IMR-90 (cell line): ENCODE measurements around the gene FAHD2A. TPM values are rescaled to one million over a fixed set of nuclear protein-coding genes. Genes with fewer than 3 reads are reported as not detected.

Source experiments
- ATAC-seq: fragments of 200-7000 bp; cut with Tn5 transposase; 2 replicates; pipeline ENCODE4 v1.9.1; 2020; ENCODE audit warnings: low read depth, mild to moderate bottlenecking, moderate library complexity
- BruUV-seq: library from RNA; stranded (reverse); fragments of 400-500 nt; replicated peaks from 2 replicates; lab custom pipeline; 2021; lab: Mats Ljungman, UMichigan
- CTCF ChIA-PET: fragments of 300-600 bp; formaldehyde crosslinking; extraction: SDS; loops from one replicate; lab custom pipeline; 2021; ENCODE audit warnings: antibody characterized with exemption; lab: Yijun Ruan, JAX
- POLR2A ChIA-PET: fragments of 300-600 bp; sonication (Branson Sonifier 250); formaldehyde crosslinking; loops from one replicate; lab custom pipeline; 2022; ENCODE audit warnings: antibody characterized with exemption; ENCODE audit not compliant: unreplicated experiment; lab: Charles Lee
- DNase-seq: peaks from one replicate; pipeline ENCODE4 v3.0.0; 2013
- H2AFZ ChIP-seq: replicated peaks from 2 replicates; pipeline ENCODE3; 2013; ENCODE audit warnings: low read length, mild to moderate bottlenecking; ENCODE audit not compliant: poor library complexity
- H2AK5ac ChIP-seq: 2 replicates; pipeline ENCODE4 v1.6.1; 2013; ENCODE audit warnings: low read depth, low read length, inconsistent platforms
- H2AK9ac ChIP-seq: replicated peaks from 2 replicates; pipeline ENCODE3; 2013; ENCODE audit warnings: mild to moderate bottlenecking, low read depth, low read length, moderate library complexity; ENCODE audit not compliant: poor library complexity
- H2BK120ac ChIP-seq: 2 replicates; pipeline ENCODE4 v1.6.1; 2013; ENCODE audit warnings: low read depth, low read length, inconsistent platforms
- H2BK15ac ChIP-seq: 3 replicates; pipeline ENCODE4 v1.6.1; 2013; ENCODE audit warnings: low read depth, low read length, inconsistent platforms
- H2BK20ac ChIP-seq: 2 replicates; pipeline ENCODE4 v1.6.1; 2013; ENCODE audit warnings: low read depth, mild to moderate bottlenecking, inconsistent platforms, low read length, moderate library complexity
- H2BK5ac ChIP-seq: 2 replicates; pipeline ENCODE4 v1.6.1; 2013; ENCODE audit warnings: mild to moderate bottlenecking, low read depth, low read length, inconsistent platforms; ENCODE audit not compliant: poor library complexity, severe bottlenecking
- H3K14ac ChIP-seq: replicated peaks from 2 replicates; pipeline ENCODE4 v1.6.1; 2013; ENCODE audit warnings: low read depth, low read length, inconsistent platforms
- H3K18ac ChIP-seq: 2 replicates; pipeline ENCODE4 v1.6.1; 2013; ENCODE audit warnings: low read depth, low read length, control low read depth
- H3K23ac ChIP-seq: 2 replicates; pipeline ENCODE4 v1.6.1; 2013; ENCODE audit warnings: low read depth, low read length, inconsistent platforms
- H3K27ac ChIP-seq: 2 replicates; pipeline ENCODE4 v1.5.1; 2013; ENCODE audit warnings: mild to moderate bottlenecking, control low read depth, low read length; ENCODE audit not compliant: insufficient read depth
- H3K27me3 ChIP-seq: 2 replicates; pipeline ENCODE4 v1.6.1; 2013; ENCODE audit warnings: low read length; ENCODE audit not compliant: control insufficient read depth, insufficient read depth
- H3K36me3 ChIP-seq: 2 replicates; pipeline ENCODE4 v1.6.1; 2013; ENCODE audit warnings: low read length, mixed read lengths; ENCODE audit not compliant: control insufficient read depth, insufficient read depth
- H3K4ac ChIP-seq: 2 replicates; pipeline ENCODE4 v1.6.1; 2013; ENCODE audit warnings: low read depth, low read length, inconsistent platforms
- H3K4me1 ChIP-seq: 2 replicates; pipeline ENCODE4 v1.6.1; 2013; ENCODE audit warnings: low read length, mixed read lengths; ENCODE audit not compliant: control insufficient read depth, insufficient read depth
- H3K4me2 ChIP-seq: 2 replicates; pipeline ENCODE4 v1.6.1; 2013; ENCODE audit warnings: low read depth, mild to moderate bottlenecking, control low read depth, low read length, moderate library complexity
- H3K4me3 ChIP-seq: 2 replicates; pipeline ENCODE4 v1.5.1; 2013; ENCODE audit warnings: low read depth, mild to moderate bottlenecking, control low read depth, low read length, moderate library complexity; ENCODE audit not compliant: insufficient read depth
- H3K56ac ChIP-seq: 2 replicates; pipeline ENCODE4 v1.6.1; 2013; ENCODE audit warnings: low read length, inconsistent platforms; ENCODE audit not compliant: insufficient read depth; ENCODE audit errors: extremely low read depth
- H3K79me1 ChIP-seq, 2 experiments: 2 replicates each; pipeline ENCODE4 v1.6.1; 2013; ENCODE audit warnings: low read length in 2 of 2, inconsistent platforms in 1 of 2, low read depth in 1 of 2
- H3K9ac ChIP-seq: 2 replicates; pipeline ENCODE4 v1.6.1; 2013; ENCODE audit warnings: low read depth, low read length, control low read depth
- H3K9me1 ChIP-seq: 2 replicates; pipeline ENCODE4 v1.6.1; 2013; ENCODE audit warnings: low read length, inconsistent platforms; ENCODE audit not compliant: insufficient read depth
- H3K9me3 ChIP-seq: 2 replicates; pipeline ENCODE4 v1.6.1; 2013; ENCODE audit warnings: low read length; ENCODE audit not compliant: control insufficient read depth, insufficient read depth
- H4K20me1 ChIP-seq: 2 replicates; pipeline ENCODE4 v1.6.1; 2013; ENCODE audit warnings: low read length, inconsistent platforms; ENCODE audit not compliant: insufficient read depth
- H4K5ac ChIP-seq: 2 replicates; pipeline ENCODE4 v1.6.1; 2013; ENCODE audit warnings: mild to moderate bottlenecking, low read depth, low read length, control low read depth
- H4K8ac ChIP-seq, 2 experiments: 2 replicates each; pipeline ENCODE4 v1.6.1; 2013; ENCODE audit warnings: low read depth in 2 of 2, low read length in 2 of 2, control low read depth in 1 of 2, inconsistent platforms in 1 of 2
- H4K91ac ChIP-seq: 2 replicates; pipeline ENCODE4 v1.6.1; 2013; ENCODE audit warnings: low read depth, low read length, inconsistent platforms; ENCODE audit not compliant: insufficient read depth
- CEBPB ChIP-seq: IDR thresholded peaks from 2 replicates; pipeline ENCODE4 v1.6.1; 2012; ENCODE audit warnings: low read depth, low read length, improper control_type of control experiment
- CHD1 ChIP-seq: IDR thresholded peaks from 2 replicates; pipeline ENCODE4 v1.6.1; 2012; ENCODE audit warnings: low read depth, low read length, improper control_type of control experiment
- FOS ChIP-seq: fragments of 150-350 bp; IDR thresholded peaks from 2 replicates; pipeline ENCODE4 v1.6.1; 2016; ENCODE audit warnings: low read depth, low read length
- MAFK ChIP-seq: IDR thresholded peaks from 2 replicates; pipeline ENCODE4 v1.6.1; 2012; ENCODE audit warnings: low read depth, low read length, improper control_type of control experiment
- MAZ ChIP-seq: IDR thresholded peaks from 2 replicates; pipeline ENCODE4 v1.6.1; 2012; ENCODE audit warnings: low read depth, mild to moderate bottlenecking, low read length, improper control_type of control experiment, moderate library complexity, borderline replicate concordance
- MXI1 ChIP-seq: IDR thresholded peaks from 2 replicates; pipeline ENCODE4 v1.6.1; 2012; ENCODE audit warnings: low read depth, mild to moderate bottlenecking, low read length, moderate library complexity, borderline replicate concordance
- NFE2L2 ChIP-seq: fragments of 150-350 bp; IDR thresholded peaks from 2 replicates; pipeline ENCODE4 v1.6.1; 2016; ENCODE audit warnings: low read depth, mild to moderate bottlenecking, low read length
- POLR2A ChIP-seq: IDR thresholded peaks from 2 replicates; pipeline ENCODE4 v1.6.1; 2012; ENCODE audit warnings: mild to moderate bottlenecking, low read depth, low read length
- RAD21 ChIP-seq: IDR thresholded peaks from 2 replicates; pipeline ENCODE4 v1.6.1; 2012; ENCODE audit warnings: low read length, improper control_type of control experiment
- RCOR1 ChIP-seq: IDR thresholded peaks from 2 replicates; pipeline ENCODE4 v1.6.1; 2012; ENCODE audit warnings: mild to moderate bottlenecking, low read length, improper control_type of control experiment; ENCODE audit not compliant: insufficient replicate concordance
- RFX5 ChIP-seq: IDR thresholded peaks from 2 replicates; pipeline ENCODE4 v1.8.0; 2012; ENCODE audit warnings: low read depth, mild to moderate bottlenecking, low read length, moderate library complexity
- SMC3 ChIP-seq: fragments of 150-350 bp; IDR thresholded peaks from 2 replicates; pipeline ENCODE4 v1.6.1; 2016; ENCODE audit warnings: low read depth, mild to moderate bottlenecking, antibody characterized with exemption, low read length, moderate library complexity
- WGBS, 2 experiments: methylation state at CpG; one replicate each; pipeline versions ENCODE4 v1.1.5 to v1.1.7; 2013; ENCODE audit warnings: missing lambda C conversion rate in 2 of 2; ENCODE audit not compliant: insufficient read length in 1 of 2; ENCODE audit errors: extremely low coverage in 2 of 2; 5-methylcytosine and 5-hydroxymethylcytosine counted together
- dilution Hi-C: fragments of 300-500 bp; cut with HindIII; formaldehyde crosslinking; loops from one replicate; pipeline ENCODE4 v1.14.3; 2018; ENCODE audit warnings: low sequenced_read_pairs; ENCODE audit not compliant: unreplicated experiment
- in situ Hi-C: fragments of 300-500 bp; cut with MboI; formaldehyde crosslinking; loops from 3 replicates; pipeline ENCODE4 v1.14.3; 2019; ENCODE audit warnings: low sequenced_read_pairs, inconsistent platforms, mixed read lengths
- intact Hi-C: fragments of 100-400 bp; cut with micrococcal nuclease; formaldehyde crosslinking; loops from 2 replicates; pipeline ENCODE4 v1.10.0; 2022
- polyA plus RNA-seq, 3 experiments: library from polyadenylated mRNA; depleted of rRNA; stranded (reverse); fragments of >200 nt; gene quantifications; 2 replicates each; pipeline ENCODE4 v1.2.3, GENCODE V29; 2012; ENCODE audit warnings: low replicate concordance in 1 of 3
- total RNA-seq: library from RNA; depleted of rRNA; stranded (reverse); fragments of >200 nt; gene quantifications from 2 replicates; pipeline ENCODE4 v1.2.3, GENCODE V29; 2012

Gene FAHD2A
- total and polyA plus RNA-seq, 2 of the 4 experiments (the other 2 are of a cell fraction): 35.1 to 36.2 TPM

GRCh38 chr2:95353613-95354468 is 48.7 kb upstream of the FAHD2A start:
- Histone ChIP-seq H3K4me3 (no peak overlapping the region), H3K4me2 (no peak overlapping the region), H4K91ac (no peak overlapping the region), H2BK20ac (no peak overlapping the region), H2AK5ac (no peak overlapping the region), H3K36me3 (no peaks in the 10 kb centered on the region), H3K79me1 (no peaks in the 10 kb centered on the region), H2BK120ac (no peak overlapping the region), H3K23ac (no peak overlapping the region), H3K9me3 (peaks cover 4% of the 10 kb centered on the region), H3K27ac (no peak overlapping the region), H3K4me1 (no peaks in the 10 kb centered on the region), H4K20me1 (no peaks in the 10 kb centered on the region), H3K27me3 (peaks cover 2% of the 10 kb centered on the region; the same call in 1 of the 2 replicates), H2BK15ac (no peak overlapping the region), H3K18ac (no peak overlapping the region), H2AK9ac (peak overlapping the region; percentile 35), H3K56ac (no peak overlapping the region), H3K4ac (no peak overlapping the region), H4K8ac (no peak overlapping the region), H3K14ac (no peak overlapping the region), H4K5ac (no peak overlapping the region), H2AFZ (no peak overlapping the region), H3K9ac (no peak overlapping the region), H2BK5ac (no peak overlapping the region), H3K9me1 (no peaks in the 10 kb centered on the region)
- intact Hi-C loops: no loop called here
- DNase-seq: no peak
- 94% methylated on average over 6 of the region's 22 CpGs; no CpG with 5 or more reads in 1 of the 2 experiments for WGBS, 2 experiments
- no peak for ATAC-seq
- ChIA-PET CTCF (no interaction called here), POLR2A (no interaction called here)
- dilution Hi-C loops: no loop called here
- BruUV-seq: no TSS peak
- TF ChIP-seq CHD1 (no peak), CEBPB (no peak), FOS (no peak), MXI1 (no peak), MAZ (no peak), RFX5 (no peak), RCOR1 (no peak), NFE2L2 (no peak), POLR2A (no peak), RAD21 (no peak), SMC3 (no peak), MAFK (no peak)
- in situ Hi-C loops: no loop called here
